GM21367 (cell line): ENCODE data around the gene CCL11.
"Not testable (repeated sequence)": the region's sequence is repeated elsewhere in the genome, so short reads cannot be mapped to it uniquely, and the experiment has no call there.

ENCODE experiments used
- ATAC-seq: cut with Tn5 transposase; IDR thresholded peaks from one replicate; pipeline ENCODE4 v1.9.1; 2021; ENCODE audit not compliant: unreplicated experiment

The CCL11 gene

DNA sequence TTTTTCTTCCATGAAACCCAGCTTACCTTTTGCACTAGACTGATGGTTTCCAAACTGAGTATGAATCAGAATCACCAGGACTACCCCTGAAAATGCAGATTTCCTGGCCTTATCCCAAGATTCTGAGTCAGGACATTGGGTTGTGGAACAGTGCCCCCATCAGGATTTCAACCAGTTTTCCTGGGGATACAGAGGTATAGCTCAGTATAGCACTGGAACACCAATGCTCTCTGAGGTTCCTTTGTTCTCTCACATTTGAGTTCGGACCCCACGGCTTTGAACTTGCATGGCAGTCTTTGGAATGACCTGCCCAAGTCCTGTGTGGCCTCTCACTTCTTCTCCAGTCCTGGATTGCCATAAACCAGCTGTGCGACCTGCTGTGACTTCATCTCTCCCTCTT, 20.9 kb downstream of the CCL11 start:
- ATAC-seq, result no peak

DNA sequence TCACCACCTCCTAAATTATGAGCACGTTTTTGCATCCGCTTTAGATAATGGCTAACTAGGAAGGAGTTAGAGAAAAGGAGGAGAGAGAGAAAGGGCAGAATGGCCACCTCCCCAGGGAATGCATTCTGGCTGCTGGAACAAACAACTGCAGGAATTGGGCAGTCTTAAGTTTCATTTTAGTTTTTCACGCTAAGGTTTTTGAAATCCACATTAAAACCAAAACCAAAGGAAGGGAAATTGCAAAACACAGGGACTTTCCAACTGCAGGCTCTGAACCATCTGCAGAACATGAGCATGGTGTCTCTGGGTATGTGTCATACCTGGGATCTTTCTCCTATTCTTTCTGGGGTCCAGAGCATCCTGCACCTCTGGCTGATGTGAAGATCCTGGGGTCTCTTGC, 21.6 kb downstream of the CCL11 start:
- no peak for ATAC-seq

DNA sequence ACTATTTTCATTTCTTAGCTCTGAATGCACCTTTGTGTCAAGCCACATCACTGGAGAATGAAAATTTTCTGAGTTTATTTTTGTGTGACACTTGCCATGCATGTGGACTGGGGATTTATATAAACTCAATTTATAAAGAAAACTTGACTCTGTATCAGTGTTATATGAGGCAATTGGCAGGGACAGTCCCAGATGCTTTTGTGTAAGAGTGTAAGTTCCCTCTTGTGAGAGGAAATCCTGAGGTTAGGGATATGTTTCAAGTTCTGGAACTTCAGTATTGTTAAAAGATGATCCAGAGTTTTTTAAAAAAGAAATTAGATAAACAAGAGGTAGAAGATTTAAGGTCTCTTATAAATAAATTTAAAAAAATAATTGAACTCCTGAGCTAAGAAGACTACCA, 22.8 kb downstream of the CCL11 start:
- no peak for ATAC-seq

DNA sequence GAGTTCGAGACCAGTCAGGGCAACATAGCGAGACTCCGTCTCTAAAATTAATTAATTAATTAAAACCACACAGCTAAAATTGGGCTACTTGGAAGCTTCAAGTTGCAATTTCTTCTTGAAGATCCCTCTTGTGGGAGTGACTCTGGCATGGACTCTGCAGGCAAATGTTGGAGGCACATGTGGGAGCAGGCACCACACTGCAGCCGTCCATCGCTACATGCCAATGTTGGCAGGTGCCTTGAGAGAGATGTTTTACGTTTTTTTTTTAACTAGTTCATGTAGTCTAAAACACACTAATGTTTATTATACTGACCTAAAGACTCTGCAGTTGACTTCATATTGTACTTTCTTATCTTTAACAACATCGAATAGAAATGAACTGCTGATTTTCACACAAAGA, 25.7 kb downstream of the CCL11 start:
- ATAC-seq, result no peak

DNA sequence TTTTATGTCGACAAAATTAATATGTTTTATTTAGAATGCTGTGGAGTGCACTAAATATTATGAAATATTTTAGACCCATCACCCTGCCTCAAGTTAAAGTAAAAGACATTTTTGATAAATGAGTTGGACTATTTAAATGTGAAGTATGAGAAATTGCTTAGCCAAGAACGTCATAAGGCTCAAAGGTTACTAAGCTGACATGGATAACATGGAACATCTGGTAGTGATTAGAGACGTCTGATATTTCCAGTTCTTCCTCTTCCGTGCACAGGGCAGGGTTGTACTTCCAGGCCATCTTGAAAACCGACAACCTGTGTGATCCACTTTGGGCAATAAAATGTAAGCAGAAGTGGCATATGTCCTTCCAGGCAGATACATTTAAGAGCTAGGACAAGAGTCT, 26.5 kb downstream of the CCL11 start:
- ATAC-seq, result no peak

DNA sequence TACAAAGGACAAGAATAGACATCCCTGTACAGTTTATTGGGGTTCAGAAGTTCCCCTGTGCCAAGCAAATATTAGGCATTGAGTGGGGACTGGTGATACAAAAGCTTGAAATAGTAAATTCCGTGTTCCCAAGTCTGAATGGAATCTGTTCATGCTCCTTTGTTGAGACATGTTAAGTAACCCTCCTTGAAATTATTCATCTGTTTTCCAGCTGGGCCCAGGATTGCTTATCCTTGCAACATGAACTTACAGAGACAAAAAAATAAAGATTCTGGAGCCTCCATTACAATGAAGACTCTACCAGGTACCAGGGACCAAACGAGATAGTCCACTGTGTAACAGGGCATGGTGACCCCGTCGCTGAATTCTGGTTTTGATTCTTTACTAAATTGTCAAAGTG, 27.6 kb downstream of the CCL11 start:
- ATAC-seq, result no peak

DNA sequence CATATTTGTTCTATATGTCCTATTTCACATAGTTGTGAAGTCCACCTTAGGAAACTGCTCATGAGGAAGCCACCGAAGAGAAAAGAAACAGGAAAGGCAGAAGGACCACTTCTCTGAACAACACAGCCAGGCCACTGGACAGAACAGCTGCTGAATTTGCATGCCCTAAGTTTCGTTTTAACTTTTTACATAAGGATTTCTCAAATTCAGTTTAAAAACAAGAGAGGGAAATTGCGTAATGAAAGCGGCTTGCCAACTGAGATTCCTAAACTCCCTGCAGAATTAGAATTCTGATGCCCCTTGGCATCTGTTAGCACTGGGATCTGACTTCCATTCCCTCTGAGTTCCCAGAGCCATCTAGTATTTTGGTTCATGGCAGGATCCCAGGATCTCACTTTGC, 28.7 kb downstream of the CCL11 start:
- ATAC-seq, result no peak

DNA sequence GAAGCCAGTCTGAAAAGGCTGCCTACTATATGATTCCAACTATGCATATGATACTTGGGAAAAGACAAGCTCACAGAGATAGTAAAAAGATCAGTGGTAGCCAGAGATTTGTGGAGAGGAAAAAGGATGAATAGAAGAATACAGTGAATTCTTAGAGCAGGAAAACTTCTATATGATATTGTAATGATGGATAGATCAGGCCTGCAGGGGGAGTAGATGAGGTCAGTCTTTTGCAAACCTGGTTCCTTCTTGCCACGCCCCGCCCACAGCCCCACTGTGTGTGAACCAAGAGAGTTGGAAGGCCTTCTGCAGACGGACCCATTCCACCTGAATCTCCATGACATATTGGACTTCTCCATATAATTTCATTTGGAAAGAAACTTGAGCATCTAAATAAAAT, 32.9 kb downstream of the CCL11 start:
- ATAC-seq, result no peak

DNA sequence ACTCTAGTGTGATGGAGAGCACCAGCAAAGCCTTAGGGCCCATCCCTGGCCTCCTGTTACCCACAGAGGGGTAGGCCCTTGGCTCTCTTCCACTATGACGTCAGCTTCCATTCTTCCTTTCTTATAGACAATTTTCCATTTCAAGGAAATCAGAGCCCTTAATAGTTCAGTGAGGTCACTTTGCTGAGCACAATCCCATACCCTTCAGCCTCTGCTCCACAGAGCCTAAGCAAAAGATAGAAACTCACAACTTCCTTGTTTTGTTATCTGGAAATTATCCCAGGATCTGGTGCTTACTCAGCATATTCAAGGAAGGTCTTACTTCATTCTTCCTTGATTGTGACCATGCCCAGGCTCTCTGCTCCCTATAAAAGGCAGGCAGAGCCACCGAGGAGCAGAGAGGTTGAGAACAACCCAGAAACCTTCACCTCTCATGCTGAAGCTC, 33.5 kb downstream of the CCL11 start, which contains the start of gene CCL8:
Gene CCL8, plus strand, starts transcription at position 397 of the 445 bp plus-strand sequence. CDS start 67 bp downstream, outside the sequence.
- ATAC-seq, result no peak

DNA sequence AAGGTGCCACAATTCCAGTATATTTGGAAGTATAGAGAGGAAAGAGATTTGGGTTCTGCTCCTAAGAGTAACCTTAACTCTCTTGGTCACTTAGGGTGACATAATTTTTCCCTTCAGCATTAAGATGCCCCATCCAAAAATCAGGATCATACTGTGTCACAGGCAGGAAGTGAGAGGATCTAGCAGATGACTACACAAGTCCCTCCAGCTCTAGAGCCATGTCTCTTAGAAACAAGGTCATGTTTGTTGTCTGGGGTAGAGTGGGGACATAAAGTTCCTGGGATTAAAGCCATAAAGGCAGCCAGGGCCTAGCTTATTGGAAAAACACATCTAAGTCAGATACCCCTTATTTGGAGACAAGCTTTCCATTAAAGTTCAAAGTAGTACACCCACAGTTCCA, 36.4 kb downstream of the CCL11 start:
- ATAC-seq, result no peak

DNA sequence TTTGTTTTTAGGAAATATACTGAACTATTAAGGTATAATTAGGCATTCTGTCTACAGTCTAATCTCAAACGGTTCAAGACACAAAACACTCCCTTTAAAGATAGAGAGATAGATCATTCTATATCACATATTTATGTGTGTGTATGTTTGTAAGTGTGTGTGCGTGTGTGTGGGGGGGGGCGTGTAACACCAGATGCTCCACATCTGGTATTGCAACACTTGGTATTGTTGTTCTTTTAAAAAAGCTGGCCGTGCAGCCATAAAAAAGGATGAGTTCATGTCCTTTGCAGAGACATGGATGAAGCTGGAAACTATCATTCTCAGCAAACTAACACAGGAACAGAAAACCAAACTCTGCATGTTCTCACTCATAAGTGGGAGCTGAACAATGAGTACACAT, 42.0 kb downstream of the CCL11 start:
- ATAC-seq, result not testable (repeated sequence)

DNA sequence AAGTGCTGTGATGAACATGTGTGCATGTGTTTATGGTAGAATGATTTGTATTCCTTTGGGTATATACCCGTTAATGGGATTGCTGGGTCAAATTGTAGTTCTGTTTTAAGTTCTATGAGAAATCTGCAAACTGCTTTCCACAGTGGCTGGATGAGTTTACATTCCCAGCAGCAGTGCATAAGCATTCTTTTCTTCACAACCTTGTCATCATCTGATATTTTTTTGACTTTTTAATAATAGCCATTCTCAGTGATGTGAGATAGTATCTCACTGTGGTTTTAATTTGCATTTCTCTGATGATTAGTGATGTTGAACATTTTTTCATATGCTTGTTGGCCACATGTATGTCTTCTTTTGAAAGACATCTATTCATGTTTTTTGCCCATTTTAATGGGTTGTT, 52.2 kb downstream of the CCL11 start:
- ATAC-seq, result no peak
